H1 (cell line): ENCODE measurements around the gene AGBL5. TPM values are rescaled to one million over a fixed set of nuclear protein-coding genes. Genes with fewer than 3 reads are reported as not detected.

Experiments used
- CTCF ChIA-PET: fragments of 300-600 bp; sonication (Branson Sonifier 250); formaldehyde crosslinking; loops from one replicate; lab custom pipeline; 2021; ENCODE audit not compliant: partially characterized antibody; lab: Charles Lee
- POLR2A ChIA-PET: fragments of 300-600 bp; sonication (Branson Sonifier 250); formaldehyde crosslinking; loops from one replicate; lab custom pipeline; 2021; ENCODE audit warnings: inconsistent platforms; ENCODE audit not compliant: partially characterized antibody; lab: Charles Lee
- DNase-seq, 2 experiments: peaks; one replicate each; pipeline versions ENCODE4 v3.0.0 to v3.0.0-alpha.2; 2010 to 2022; ENCODE audit warnings: low spot score in 2 of 2, low read depth in 1 of 2, mixed read lengths in 1 of 2
- FAIRE-seq: peaks from 2 replicates; lab custom pipeline; 2011; peaks lifted over from hg19 to GRCh38; lab: Jason Lieb, UNC
- H2AFZ ChIP-seq: 2 replicates; pipeline ENCODE4 v1.8.1; 2012; ENCODE audit warnings: low read length, inconsistent platforms
- H2AK5ac ChIP-seq: 2 replicates; pipeline ENCODE4 v1.6.1; 2013; ENCODE audit warnings: low read depth, low read length
- H2BK120ac ChIP-seq: replicated peaks from 2 replicates; pipeline ENCODE3; 2013; ENCODE audit warnings: low read depth, low read length, inconsistent platforms
- H2BK12ac ChIP-seq: 2 replicates; pipeline ENCODE4 v1.6.1; 2013; ENCODE audit warnings: low read depth, low read length
- H2BK15ac ChIP-seq: 2 replicates; pipeline ENCODE4 v1.6.1; 2013; ENCODE audit warnings: low read length
- H2BK20ac ChIP-seq: 2 replicates; pipeline ENCODE4 v1.6.1; 2013; ENCODE audit warnings: low read length
- H2BK5ac ChIP-seq: 2 replicates; pipeline ENCODE4 v1.6.1; 2013; ENCODE audit warnings: low read depth, low read length
- H3K14ac ChIP-seq: 2 replicates; pipeline ENCODE4 v1.6.1; 2013; ENCODE audit warnings: inconsistent platforms; ENCODE audit not compliant: insufficient read length
- H3K18ac ChIP-seq: 2 replicates; pipeline ENCODE4 v1.6.1; 2013; ENCODE audit warnings: low read length; ENCODE audit errors: extremely low read depth
- H3K23ac ChIP-seq: 2 replicates; pipeline ENCODE4 v1.6.1; 2013; ENCODE audit warnings: inconsistent platforms; ENCODE audit not compliant: insufficient read length
- H3K23me2 ChIP-seq: 2 replicates; pipeline ENCODE4 v1.6.1; 2013; ENCODE audit warnings: low read depth, low read length
- H3K27ac ChIP-seq: 2 replicates; pipeline ENCODE4 v1.6.1; 2011; ENCODE audit warnings: low read depth, low read length, inconsistent platforms
- H3K27me3 ChIP-seq, 4 experiments: replicated peaks in 1 of 4; 1 replicate in 1 of 4; 2 replicates in 3 of 4; pipeline versions ENCODE4 v1.6.1 to v1.8.1; 2011 to 2013; ENCODE audit warnings: low read length in 3 of 4, mild to moderate bottlenecking in 3 of 4, inconsistent platforms in 2 of 4, mixed read lengths in 2 of 4, moderate library complexity in 1 of 4; ENCODE audit not compliant: control insufficient read depth in 3 of 4, insufficient read depth in 3 of 4; ENCODE audit errors: extremely low read depth in 1 of 4
- H3K36me3 ChIP-seq, 4 experiments: 2 replicates each; pipeline versions ENCODE4 v1.6.1 to v1.8.1; 2011 to 2013; ENCODE audit warnings: mild to moderate bottlenecking in 4 of 4, low read length in 3 of 4, moderate library complexity in 2 of 4, control low read depth in 1 of 4, inconsistent platforms in 1 of 4; ENCODE audit not compliant: insufficient read depth in 4 of 4, control insufficient read depth in 2 of 4
- H3K4ac ChIP-seq: replicated peaks from 2 replicates; pipeline ENCODE3; 2013; ENCODE audit warnings: low read length, low read depth, mixed read lengths, inconsistent platforms; ENCODE audit not compliant: insufficient read length
- H3K4me1 ChIP-seq, 4 experiments: replicated peaks in 1 of 4; 1 replicate in 1 of 4; 2 replicates in 3 of 4; pipeline versions ENCODE4 v1.6.1 to v1.8.1; 2011 to 2013; ENCODE audit warnings: low read length in 3 of 4, inconsistent platforms in 2 of 4, mixed read lengths in 1 of 4; ENCODE audit not compliant: insufficient read depth in 4 of 4, control insufficient read depth in 3 of 4
- H3K4me2 ChIP-seq, 2 experiments: 2 replicates each; pipeline versions ENCODE4 v1.6.1 to v1.8.1; 2011 to 2013; ENCODE audit warnings: low read depth in 2 of 2, low read length in 2 of 2, control low read depth in 1 of 2, inconsistent platforms in 1 of 2, mild to moderate bottlenecking in 1 of 2; ENCODE audit not compliant: insufficient read depth in 1 of 2
- H3K4me3 ChIP-seq, 4 experiments: fragments of 200-600, 300-600 bp in 1 of 4; sonication (generic), shearing (Covaris generic), sonication (Bioruptor Twin) in 1 of 4; 2 replicates each; pipeline versions ENCODE4 v1.5.1 to v1.8.1; 2011 to 2016; ENCODE audit warnings: low read length in 4 of 4, low read depth in 3 of 4, control low read depth in 2 of 4, inconsistent platforms in 2 of 4, mild to moderate bottlenecking in 2 of 4, mixed read lengths in 1 of 4, moderate library complexity in 1 of 4; ENCODE audit not compliant: insufficient read depth in 2 of 4; ENCODE audit errors: extremely low read depth in 1 of 4
- H3K56ac ChIP-seq: replicated peaks from 2 replicates; pipeline ENCODE3; 2013; ENCODE audit warnings: low read depth, mild to moderate bottlenecking, mixed read lengths, low read length, inconsistent platforms; ENCODE audit not compliant: insufficient read length
- H3K79me1 ChIP-seq: 2 replicates; pipeline ENCODE4 v1.6.1; 2013; ENCODE audit warnings: low read depth, low read length, control low read depth
- H3K79me2 ChIP-seq, 2 experiments: 2 replicates each; pipeline versions ENCODE4 v1.6.1 to v1.8.1; 2012 to 2013; ENCODE audit warnings: low read length in 2 of 2, mild to moderate bottlenecking in 2 of 2, inconsistent platforms in 1 of 2; ENCODE audit not compliant: insufficient read depth in 2 of 2, control insufficient read depth in 1 of 2
- H3K9ac ChIP-seq, 4 experiments: replicated peaks in 1 of 4; 1 replicate in 1 of 4; 2 replicates in 3 of 4; pipeline versions ENCODE4 v1.6.1 to v1.8.1; 2011 to 2013; ENCODE audit warnings: low read depth in 3 of 4, low read length in 3 of 4, control low read depth in 2 of 4, mild to moderate bottlenecking in 2 of 4, moderate library complexity in 2 of 4, inconsistent platforms in 1 of 4; ENCODE audit errors: extremely low read depth in 1 of 4
- H3K9me3 ChIP-seq, 2 experiments: 2 replicates each; pipeline versions ENCODE4 v1.6.1 to v1.8.1; 2012 to 2013; ENCODE audit warnings: mild to moderate bottlenecking in 2 of 2, moderate library complexity in 2 of 2, control low read depth in 1 of 2, inconsistent platforms in 1 of 2, low read depth in 1 of 2, low read length in 1 of 2, mixed read lengths in 1 of 2; ENCODE audit not compliant: insufficient read depth in 2 of 2
- H4K20me1 ChIP-seq, 2 experiments: replicated peaks in 1 of 2; 2 replicates each; pipeline versions ENCODE3 to v1.8.1; 2011 to 2013; ENCODE audit warnings: inconsistent platforms in 2 of 2, low read length in 2 of 2, mild to moderate bottlenecking in 1 of 2; ENCODE audit not compliant: insufficient read depth in 2 of 2, control insufficient read depth in 1 of 2
- H4K5ac ChIP-seq: 2 replicates; pipeline ENCODE4 v1.6.1; 2013; ENCODE audit warnings: low read length, low read depth, mixed read lengths, inconsistent platforms; ENCODE audit not compliant: insufficient read length
- H4K8ac ChIP-seq: 2 replicates; pipeline ENCODE4 v1.8.0; 2013; ENCODE audit warnings: mild to moderate bottlenecking, moderate library complexity, low read length, inconsistent platforms; ENCODE audit not compliant: insufficient read depth; ENCODE audit errors: extremely low read depth
- H4K91ac ChIP-seq: replicated peaks from 2 replicates; pipeline ENCODE3; 2013; ENCODE audit warnings: low read length, mixed read lengths, inconsistent platforms; ENCODE audit not compliant: insufficient read length
- FOSL1 ChIP-seq: IDR thresholded peaks from 2 replicates; pipeline ENCODE4 v1.6.1; 2011; ENCODE audit warnings: mild to moderate bottlenecking, low read depth, low read length, moderate library complexity; ENCODE audit not compliant: insufficient read depth
- GTF2F1 ChIP-seq: IDR thresholded peaks from 2 replicates; pipeline ENCODE4 v1.6.1; 2012; ENCODE audit warnings: low read depth, low read length, improper control_type of control experiment, borderline replicate concordance
- JUND ChIP-seq: IDR thresholded peaks from 2 replicates; pipeline ENCODE4 v1.6.1; 2011; ENCODE audit warnings: mild to moderate bottlenecking, improper control_type of control experiment, low read length
- POU5F1 ChIP-seq: IDR thresholded peaks from 2 replicates; pipeline ENCODE4 v1.6.1; 2011; ENCODE audit warnings: low read depth, mild to moderate bottlenecking, low read length, moderate library complexity
- SIN3A ChIP-seq, 2 experiments: IDR thresholded peaks in 1 of 2; conservative IDR thresholded peaks in 1 of 2; 2 replicates each; pipeline ENCODE4 v1.6.1; 2011 to 2012; ENCODE audit warnings: low read length in 2 of 2, improper control_type of control experiment in 1 of 2, low read depth in 1 of 2, mild to moderate bottlenecking in 1 of 2
- SRF ChIP-seq: IDR thresholded peaks from 2 replicates; pipeline ENCODE4 v1.6.1; 2011; ENCODE audit warnings: mild to moderate bottlenecking, low read depth, low read length, moderate library complexity
- WGBS, 2 experiments: shearing (Covaris generic) in 1 of 2; methylation state at CpG; one replicate each; pipeline versions ENCODE4 v1.1.6 to v1.1.7; 2013 to 2015; ENCODE audit warnings: low lambda C conversion rate in 2 of 2, mixed read lengths in 2 of 2, inconsistent platforms in 1 of 2, low coverage in 1 of 2, missing lambda C conversion rate in 1 of 2; ENCODE audit not compliant: insufficient replicate concordance in 2 of 2, insufficient coverage in 1 of 2, insufficient read length in 1 of 2; ENCODE audit errors: extremely low coverage in 1 of 2, missing lambda C conversion rate in 1 of 2; 5-methylcytosine and 5-hydroxymethylcytosine counted together
- polyA plus RNA-seq, 7 experiments: library from polyadenylated mRNA; depleted of rRNA in 3 of 7; stranded (reverse) in 5 of 7; unstranded in 2 of 7; fragments of >200 nt in 5 of 7; fragments of 200-250 nt in 2 of 7; gene quantifications; 1 replicate in 5 of 7; 2 replicates in 1 of 7; 4 replicates in 1 of 7; pipeline versions ENCODE4 v1.2.1 to v1.2.3, GENCODE V29; 2011 to 2013; ENCODE audit warnings: missing spikeins in 2 of 7, mixed read lengths in 2 of 7
- total RNA-seq: library from RNA; stranded (reverse); fragmentation: NEBNext Ultra II Directional; extraction: Animal tissue kit (Norgen Biotek cat#: 25700); gene quantifications from 2 replicates; pipeline ENCODE4 v1.2.1, GENCODE V29; 2021

The AGBL5 gene
- total and polyA plus RNA-seq, 2 of the 8 experiments (the other 6 are each of a cell fraction or from before 2014, with no cell fraction given), result 45.4 to 62.0 TPM

GRCh38 chr2:27038012-27038411, 13.5 kb upstream of the AGBL5 start:
- peaks cover 0 to 11% of the 10 kb centered on the region in 2 experiments; a peak in 1 of 4 replicates for H3K79me2 ChIP-seq
- no peak overlapping the region for H3K4me3 ChIP-seq
- no peak overlapping the region for H2BK12ac ChIP-seq
- peaks cover 0 to 6% (median 0%) of the 10 kb centered on the region in 4 experiments; a peak in 3 of 7 replicates for H3K4me1 ChIP-seq
- H3K79me1 ChIP-seq, result no peaks in the 10 kb centered on the region; the same call in none of the 2 replicates
- FAIRE-seq (no peak), DNase-seq (no peak)
- no peaks in the 10 kb centered on the region for H3K27me3 ChIP-seq
- H3K9ac ChIP-seq, result no peak overlapping the region
- H3K23me2 ChIP-seq, result peaks cover 4% of the 10 kb centered on the region
- CTCF ChIA-PET, result interaction anchor here (1.2 to 7.3 kb wide), 4 partner anchors 13 to 192 kb away, joined by 3 to 41 read pairs (median 4); no protein-coding TSS in a partner anchor
- no peak overlapping the region for H3K23ac ChIP-seq
- H2BK120ac ChIP-seq, result no peak overlapping the region
- H3K4me2 ChIP-seq, result no peak overlapping the region
- 89% methylated on average over 6 of the region's 6 CpGs; no CpG with 5 or more reads in 1 of the 2 experiments for WGBS, 2 experiments
- H4K8ac ChIP-seq, result no peak overlapping the region
- no peak overlapping the region for H3K18ac ChIP-seq
- no peak overlapping the region for H2BK15ac ChIP-seq
- peaks cover 22 to 55% (median 42%) of the 10 kb centered on the region in 4 experiments; a peak in 7 of 8 replicates for H3K36me3 ChIP-seq
- H3K14ac ChIP-seq, result no peak overlapping the region
- H2BK5ac ChIP-seq, result no peak overlapping the region
- no peak overlapping the region for H2BK20ac ChIP-seq
- H4K5ac ChIP-seq, result no peak overlapping the region
- TF ChIP-seq POU5F1, result no peak
- no peak for TF ChIP-seq SIN3A (conservative IDR thresholded peaks at IDR 0.05 in 1 of 2, IDR thresholded peaks at IDR 0.05 in 1 of 2; ENCODE audit: low read depth in 1 of 2, low read length in 2 of 2)
- no peak for TF ChIP-seq FOSL1
- no peak for TF ChIP-seq GTF2F1
- no peak for TF ChIP-seq JUND
- no peak for TF ChIP-seq SRF
- no peak overlapping the region for H4K91ac ChIP-seq
- POLR2A ChIA-PET, result interaction anchor here (1.2 to 6.0 kb wide), 3 partner anchors 12 to 18 kb away, joined by 3 to 42 read pairs (median 5); partner anchors contain the start of gene AGBL5
- peaks cover 2 to 6% of the 10 kb centered on the region in 2 experiments for H4K20me1 ChIP-seq
- H3K27ac ChIP-seq, result no peak overlapping the region
- H2AK5ac ChIP-seq, result no peak overlapping the region
- H3K56ac ChIP-seq, result no peak overlapping the region
- H3K4ac ChIP-seq, result no peak overlapping the region
- H2AFZ ChIP-seq, result no peak overlapping the region
- H3K9me3 ChIP-seq, result no peaks in the 10 kb centered on the region
